ENCODE data around the gene SORCS2.

DNA sequence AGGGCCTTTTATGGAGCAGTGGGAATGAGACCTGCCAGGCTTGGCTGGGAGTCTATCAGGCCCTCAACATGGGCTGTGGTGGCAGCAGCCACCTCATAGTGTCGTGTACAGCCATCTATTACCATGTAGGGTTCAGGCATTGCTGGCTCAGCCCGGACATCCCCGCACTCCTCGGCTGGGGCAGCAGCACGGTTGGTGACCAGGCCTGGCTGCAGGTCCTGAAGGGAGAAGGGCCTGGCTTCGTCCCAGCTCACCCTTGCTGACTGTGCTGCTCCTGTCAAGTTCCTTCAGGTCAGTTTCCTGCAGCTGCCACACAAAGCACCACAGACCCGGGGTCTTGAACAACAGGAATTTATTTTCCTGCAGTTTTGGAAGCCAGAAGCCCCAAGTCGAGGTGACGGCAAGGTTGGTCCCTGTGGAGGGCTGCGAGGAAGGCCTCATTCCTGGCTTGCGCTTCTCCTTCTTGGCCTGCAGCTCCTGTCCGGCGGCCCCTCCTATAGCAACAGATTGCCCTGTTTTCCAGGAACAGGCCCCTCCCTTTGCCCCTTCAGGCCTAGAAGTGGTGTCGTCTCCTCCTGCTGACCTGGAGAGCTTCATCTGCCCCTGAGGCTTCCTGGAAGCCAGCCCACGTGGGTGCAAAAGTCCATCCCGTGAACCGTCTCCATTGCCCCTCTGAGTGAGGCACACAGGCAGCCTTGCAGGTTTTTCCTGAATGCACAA lies 25.2 kb upstream of the SORCS2 start:
- TF ChIP-seq, protein P1, sequence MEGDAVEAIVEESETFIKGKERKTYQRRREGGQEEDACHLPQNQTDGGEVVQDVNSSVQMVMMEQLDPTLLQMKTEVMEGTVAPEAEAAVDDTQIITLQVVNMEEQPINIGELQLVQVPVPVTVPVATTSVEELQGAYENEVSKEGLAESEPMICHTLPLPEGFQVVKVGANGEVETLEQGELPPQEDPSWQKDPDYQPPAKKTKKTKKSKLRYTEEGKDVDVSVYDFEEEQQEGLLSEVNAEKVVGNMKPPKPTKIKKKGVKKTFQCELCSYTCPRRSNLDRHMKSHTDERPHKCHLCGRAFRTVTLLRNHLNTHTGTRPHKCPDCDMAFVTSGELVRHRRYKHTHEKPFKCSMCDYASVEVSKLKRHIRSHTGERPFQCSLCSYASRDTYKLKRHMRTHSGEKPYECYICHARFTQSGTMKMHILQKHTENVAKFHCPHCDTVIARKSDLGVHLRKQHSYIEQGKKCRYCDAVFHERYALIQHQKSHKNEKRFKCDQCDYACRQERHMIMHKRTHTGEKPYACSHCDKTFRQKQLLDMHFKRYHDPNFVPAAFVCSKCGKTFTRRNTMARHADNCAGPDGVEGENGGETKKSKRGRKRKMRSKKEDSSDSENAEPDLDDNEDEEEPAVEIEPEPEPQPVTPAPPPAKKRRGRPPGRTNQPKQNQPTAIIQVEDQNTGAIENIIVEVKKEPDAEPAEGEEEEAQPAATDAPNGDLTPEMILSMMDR (optimal IDR thresholded peaks at IDR 0.05 in 1 of 3, IDR thresholded peaks at IDR 0.05 in 1 of 3, conservative IDR thresholded peaks at IDR 0.05 in 1 of 3; ENCODE audit: extremely low read depth in 1 of 3, insufficient read depth in 2 of 3, low read length in 3 of 3): no peak
- TF ChIP-seq EZH2 (IDR thresholded peaks at IDR 0.05; ENCODE audit: low read length): no peak

All from keratinocyte (primary cell).